OCI-LY3 (cell line): ENCODE measurements around the gene ARMH3.

Experiments used
- CTCF ChIP-seq: fragments of 200-600, 300-600 bp; sonication (generic); IDR thresholded peaks from 2 replicates; pipeline ENCODE4 v1.5.1; 2014; ENCODE audit warnings: antibody characterized with exemption, low read length, low read depth
- EZH2phosphoT487 ChIP-seq: fragments of 200-600 bp; shearing (Covaris generic); IDR thresholded peaks from 2 replicates; pipeline ENCODE4 v1.6.1; 2018; ENCODE audit warnings: antibody characterized with exemption, mixed run types, low read depth

- TF ChIP-seq CTCF = no peak
- TF ChIP-seq EZH2phosphoT487 = no peak
Observed at GRCh38 chr10:101838416-101838970, 217.5 kb downstream of the ARMH3 start.
